Psoas muscle (tissue), 8 donors: ENCODE data around the gene PDZK1IP1. TPM values are rescaled to one million over a fixed set of nuclear protein-coding genes. Genes with fewer than 3 reads are reported as not detected.
"Not testable (repeated sequence)": the region's sequence is repeated elsewhere in the genome, so short reads cannot be mapped to it uniquely, and the experiment has no call there.

Experiments used
- ATAC-seq, 4 donors: fragments of 200-7000 bp; cut with Tn5 transposase; one replicate each; pipeline ENCODE4 v1.9.1; 2020; ENCODE audit warnings: moderate library complexity in 3 of 4, mild to moderate bottlenecking in 2 of 4
- DNase-seq, 2 donors: peaks; one replicate each; pipeline ENCODE4 v3.0.0-alpha.2; 2020
- H3K27ac ChIP-seq: fragments of 200-600 bp; one replicate; pipeline ENCODE4 v1.8.0; 2022
- H3K27me3 ChIP-seq, 3 donors: fragments of 200-600 bp in 1 of 3; one replicate each; pipeline versions ENCODE4 v1.6.1 to v1.8.0; 2013 to 2022; ENCODE audit warnings: low read length in 2 of 3, mild to moderate bottlenecking in 2 of 3, moderate library complexity in 1 of 3; ENCODE audit not compliant: insufficient read depth in 3 of 3
- H3K36me3 ChIP-seq, 2 donors: fragments of 200-600 bp in 1 of 2; one replicate each; pipeline versions ENCODE4 v1.6.1 to v1.8.0; 2013 to 2022; ENCODE audit warnings: low read depth in 1 of 2, mild to moderate bottlenecking in 1 of 2, moderate library complexity in 1 of 2; ENCODE audit not compliant: insufficient read depth in 1 of 2
- H3K4me1 ChIP-seq: fragments of 200-600 bp; one replicate; pipeline ENCODE4 v1.8.0; 2022
- H3K4me3 ChIP-seq: fragments of 200-600 bp; one replicate; pipeline ENCODE4 v1.8.0; 2022; ENCODE audit warnings: mild to moderate bottlenecking
- H3K9me3 ChIP-seq: fragments of 200-600 bp; one replicate; pipeline ENCODE4 v1.8.0; 2022
- WGBS, 3 donors: extraction: QIAGEN DNeasy Blood & Tissue Kit; methylation state at CpG; one replicate each; pipeline versions ENCODE4 v1.1.6 to v1.1.7; 2013; 5-methylcytosine and 5-hydroxymethylcytosine counted together
- intact Hi-C, 2 donors: fragments of 100-400 bp; cut with DNase I; formaldehyde crosslinking; loops; one replicate each; pipeline versions ENCODE4 v1.11.0 to v1.14.2; 2022
- polyA plus RNA-seq, 3 donors: library from polyadenylated mRNA; stranded (reverse); fragments of 200-250 nt; gene quantifications; one replicate each; pipeline ENCODE4 v1.2.3, GENCODE V29; 2013
- total RNA-seq, 4 donors: library from RNA; stranded (reverse); fragmentation: NEBNext Ultra II Directional in 2 of 4; extraction: Animal tissue kit (Norgen Biotek cat#: 25700) in 2 of 4; gene quantifications; one replicate each; pipeline versions ENCODE4 v1.2.1 to v1.2.4, GENCODE V29; 2021 to 2023
- TF ChIP-seq, protein P1 (sequence below): fragments of 200-600 bp; IDR thresholded peaks from one replicate; pipeline ENCODE4 v1.8.0; 2022; ENCODE audit warnings: antibody characterized with exemption
- donor health status: healthy with polysubstance abuse.
- donor health status: DM: no; HTN: no; CAD: no; lungs with moderate emphysema.
- donor health status: Bipolar disorder and iron deficiency.
- donor health status: healthy.
- donor health status: DM: yes; HTN: yes; CAD: no.
- donor health status: DM: no; HTN: no; CAD: no.
- donor health status: DM: no; HTN: no; CAD: no.
- donor health status: DM: yes; HTN: yes; CAD: no.

Gene PDZK1IP1
- total and polyA plus RNA-seq, 7 donors = 0.11 to 1.4 (median 0.39) TPM; not detected in 1

DNA sequence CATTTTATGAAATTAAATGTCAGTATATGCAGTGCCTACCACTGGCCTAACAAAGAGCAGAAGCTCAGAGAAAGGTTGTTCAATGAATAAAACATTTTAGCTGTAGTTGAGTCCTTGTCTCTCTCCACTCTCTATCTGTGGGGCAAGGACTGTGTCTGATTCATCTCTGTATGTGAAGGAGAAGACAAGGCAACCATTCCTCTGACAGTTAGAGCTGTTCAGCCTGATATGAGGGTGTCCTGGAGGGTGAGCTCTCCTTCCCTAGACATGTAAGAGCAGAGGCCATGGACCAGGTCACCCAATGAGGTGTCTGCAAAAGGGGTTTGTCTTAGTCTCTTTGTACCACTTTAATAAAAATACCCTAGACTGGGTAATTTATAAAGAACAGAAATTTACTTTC is 4.5 kb upstream of the PDZK1IP1 start:
- no peaks in the 10 kb centered on the region for H3K36me3 ChIP-seq
- H3K27ac ChIP-seq = no peak overlapping the region
- TF ChIP-seq, protein P1, sequence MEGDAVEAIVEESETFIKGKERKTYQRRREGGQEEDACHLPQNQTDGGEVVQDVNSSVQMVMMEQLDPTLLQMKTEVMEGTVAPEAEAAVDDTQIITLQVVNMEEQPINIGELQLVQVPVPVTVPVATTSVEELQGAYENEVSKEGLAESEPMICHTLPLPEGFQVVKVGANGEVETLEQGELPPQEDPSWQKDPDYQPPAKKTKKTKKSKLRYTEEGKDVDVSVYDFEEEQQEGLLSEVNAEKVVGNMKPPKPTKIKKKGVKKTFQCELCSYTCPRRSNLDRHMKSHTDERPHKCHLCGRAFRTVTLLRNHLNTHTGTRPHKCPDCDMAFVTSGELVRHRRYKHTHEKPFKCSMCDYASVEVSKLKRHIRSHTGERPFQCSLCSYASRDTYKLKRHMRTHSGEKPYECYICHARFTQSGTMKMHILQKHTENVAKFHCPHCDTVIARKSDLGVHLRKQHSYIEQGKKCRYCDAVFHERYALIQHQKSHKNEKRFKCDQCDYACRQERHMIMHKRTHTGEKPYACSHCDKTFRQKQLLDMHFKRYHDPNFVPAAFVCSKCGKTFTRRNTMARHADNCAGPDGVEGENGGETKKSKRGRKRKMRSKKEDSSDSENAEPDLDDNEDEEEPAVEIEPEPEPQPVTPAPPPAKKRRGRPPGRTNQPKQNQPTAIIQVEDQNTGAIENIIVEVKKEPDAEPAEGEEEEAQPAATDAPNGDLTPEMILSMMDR = no peak
- ATAC-seq (no peak), DNase-seq (no peak)
- H3K27me3 ChIP-seq = peaks cover 0 to 10% (median 0%) of the 10 kb centered on the region in 3 donors
- intact Hi-C loops = loop anchor here (5.0 kb wide), 4 partner anchors 68 to 233 kb away; partner anchors contain the start of gene CMPK1 (in 1 of the 2)
- H3K9me3 ChIP-seq = no peaks in the 10 kb centered on the region
- H3K4me1 ChIP-seq = peaks cover 15% of the 10 kb centered on the region
- H3K4me3 ChIP-seq = no peak overlapping the region

DNA sequence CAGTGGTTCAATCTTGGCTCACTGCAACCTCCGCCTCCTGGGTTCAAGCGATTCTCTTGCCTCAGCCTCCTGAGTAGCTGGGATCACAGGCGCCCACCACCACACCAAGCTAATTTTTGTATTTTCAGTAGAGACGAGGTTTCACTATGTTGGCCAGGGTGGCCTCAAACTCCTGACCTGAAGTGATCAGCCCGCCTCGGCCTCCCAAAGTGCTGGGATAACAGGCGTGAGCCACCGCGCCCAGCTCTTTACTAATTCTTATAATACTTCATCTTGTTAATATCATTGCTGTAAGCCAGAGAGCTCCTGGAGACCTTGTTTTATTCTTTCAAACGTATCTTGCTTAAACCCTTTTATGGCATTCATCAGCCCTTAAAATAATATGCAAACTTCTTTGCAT is 3.7 kb upstream of the PDZK1IP1 start:
- not testable (repeated sequence) for H3K9me3 ChIP-seq, DNase-seq, ATAC-seq, H3K27me3 ChIP-seq, H3K27ac ChIP-seq, H3K36me3 ChIP-seq, H3K4me3 ChIP-seq
- 87 to 89% (median 88%) methylated on average over 10 of the region's 10 CpGs for WGBS, 3 donors
- intact Hi-C loops = loop anchor here (5.0 kb wide), 4 partner anchors 69 to 234 kb away; partner anchors contain the start of gene CMPK1 (in 1 of the 2)
- H3K4me1 ChIP-seq = peaks cover 15% of the 10 kb centered on the region

DNA sequence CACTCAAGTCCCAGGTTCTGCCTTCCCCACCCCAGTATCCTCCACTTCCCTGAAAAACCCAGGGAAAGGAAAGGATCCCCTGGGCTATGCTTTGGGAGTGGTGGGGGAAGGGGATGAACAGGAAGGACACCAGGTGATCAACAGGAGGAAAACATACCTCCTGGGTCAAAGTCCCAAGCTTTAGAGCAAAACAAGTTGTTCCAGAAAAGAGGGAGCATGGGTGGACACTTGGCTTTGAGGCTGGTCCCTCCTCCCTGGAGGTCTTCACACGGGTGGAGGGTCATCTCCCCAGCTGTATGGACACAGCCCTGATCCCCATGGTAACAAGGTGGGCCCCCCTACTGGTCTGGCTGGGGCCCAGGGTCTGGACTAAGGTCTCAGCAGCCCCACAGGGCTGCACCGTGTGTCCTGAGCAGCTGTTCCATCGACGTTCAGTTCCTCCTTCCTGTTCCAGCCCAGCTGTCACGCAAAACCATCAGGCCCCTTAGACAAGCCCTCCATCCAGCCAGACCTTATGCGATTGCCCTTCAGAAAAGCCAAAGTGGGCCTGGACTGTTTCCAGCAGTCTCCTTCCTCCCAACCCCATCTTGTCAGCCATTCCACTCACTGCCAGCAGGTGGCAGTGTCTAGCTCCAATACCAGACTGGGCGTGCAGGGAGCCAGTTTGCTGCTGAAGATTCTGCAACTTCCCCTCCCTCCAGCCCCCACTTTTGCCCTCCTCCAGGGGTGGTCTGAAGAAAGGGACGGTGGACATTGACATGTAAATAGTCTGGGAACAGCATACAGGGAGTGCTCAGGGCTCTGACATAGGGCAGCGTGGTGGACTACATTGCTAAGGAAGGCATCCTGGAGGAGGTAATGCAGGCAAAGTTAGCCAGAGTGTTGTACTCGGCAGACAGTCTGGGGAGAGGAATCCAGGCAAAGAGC is 2.9 kb upstream of the PDZK1IP1 start:
- peak; percentile 77 to 88 for DNase-seq
- TF ChIP-seq, protein P1 = peak; percentile 94
- WGBS, 3 donors = 6 to 9% (median 8%) methylated on average over 10 of the region's 10 CpGs

DNA sequence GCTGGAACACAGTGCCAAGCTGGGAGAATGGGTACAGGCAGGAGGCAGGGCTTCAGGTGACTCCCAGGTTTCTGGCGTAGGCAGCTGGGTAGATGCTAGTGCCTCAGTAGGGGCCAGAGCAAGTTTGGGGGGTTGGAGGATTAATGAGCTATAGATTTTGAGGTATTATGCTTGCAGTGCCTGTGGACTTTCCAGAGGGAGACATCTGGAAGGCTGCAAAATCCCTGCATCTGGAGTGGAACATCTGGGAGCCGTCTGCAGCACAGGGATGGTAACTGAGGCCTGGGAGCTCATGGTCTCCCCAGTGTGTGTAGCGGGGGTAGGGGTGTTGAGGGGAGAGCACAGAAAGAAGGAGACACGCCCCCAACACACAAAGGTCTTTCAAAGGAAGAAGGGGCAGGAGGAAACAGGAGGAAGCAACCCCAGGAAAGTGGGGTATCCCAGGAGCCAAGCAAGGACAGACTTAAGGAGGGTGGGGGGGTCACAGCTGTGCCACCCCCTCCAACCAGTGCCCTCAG is 2.2 kb upstream of the PDZK1IP1 start:
- Histone ChIP-seq H3K4me3 (no peak overlapping the region), H3K9me3 (no peaks in the 10 kb centered on the region), H3K36me3 (no peaks in the 10 kb centered on the region), H3K27ac (no peak overlapping the region), H3K4me1 (peaks cover 15% of the 10 kb centered on the region), H3K27me3 (peaks cover 0 to 3% (median 0%) of the 10 kb centered on the region in 3 donors)
- intact Hi-C loops = loop anchor here (5.0 kb wide), 4 partner anchors 70 to 235 kb away; partner anchors contain the start of gene CMPK1 (in 1 of the 2)
- TF ChIP-seq, protein P1 = no peak
- peak in 1 of 2 donors; percentile 14 for DNase-seq
- WGBS, 3 donors = 73 to 78% (median 77%) methylated on average over 3 to 4 of the region's 4 CpGs
- ATAC-seq = no peak

More for the DNA sequence above, 2.9 kb upstream of the PDZK1IP1 start:
- Histone ChIP-seq H3K9me3 (no peaks in the 10 kb centered on the region), H3K27me3 (peaks cover 0 to 3% (median 0%) of the 10 kb centered on the region in 3 donors), H3K4me1 (peaks cover 15% of the 10 kb centered on the region), H3K36me3 (no peaks in the 10 kb centered on the region), H3K4me3 (no peak overlapping the region), H3K27ac (no peak overlapping the region)
- ATAC-seq = peak; percentile 36 to 49 (median 40)
- intact Hi-C loops = loop anchor here (5.0 kb wide), 4 partner anchors 70 to 235 kb away; partner anchors contain the start of gene CMPK1 (in 1 of the 2)

DNA sequence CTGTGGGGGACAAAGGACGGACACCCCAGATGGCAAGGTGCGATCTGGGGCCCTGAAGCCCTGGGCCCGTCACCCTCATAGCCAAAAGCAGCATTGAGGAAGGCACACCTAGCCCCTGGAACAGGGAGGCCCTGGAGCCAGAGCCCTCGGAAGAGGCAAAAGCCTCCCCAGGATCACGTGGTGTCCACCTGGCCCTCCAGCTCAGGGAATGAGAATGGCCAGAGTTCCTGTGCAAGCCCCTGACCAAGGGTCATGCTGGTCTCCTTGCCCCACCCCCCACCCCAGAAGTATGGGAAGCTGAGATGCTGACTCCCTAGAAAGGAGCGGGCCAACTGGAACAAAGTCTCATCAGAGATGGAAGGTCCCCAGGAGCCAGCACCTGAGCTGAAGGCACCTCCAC is 1.0 kb upstream of the PDZK1IP1 start:
- Histone ChIP-seq H3K27ac (peak overlapping the region; percentile 72), H3K9me3 (no peaks in the 10 kb centered on the region)
- TF ChIP-seq, protein P1 = no peak

More for the DNA sequence above, 1.0 kb upstream of the PDZK1IP1 start:
- DNase-seq = peak in 1 of 2 donors; percentile 36
- Histone ChIP-seq H3K4me3 (no peak overlapping the region), H3K27me3 (peaks cover 0 to 3% (median 0%) of the 10 kb centered on the region in 3 donors), H3K36me3 (no peaks in the 10 kb centered on the region), H3K4me1 (peaks cover 15% of the 10 kb centered on the region)
- WGBS, 3 donors = 90 to 92% (median 92%) methylated on average over 6 of the region's 6 CpGs
- intact Hi-C loops = loop anchor here (5.0 kb wide), 4 partner anchors 71 to 236 kb away; partner anchors contain the start of gene CMPK1 (in 1 of the 2)
- no peak for ATAC-seq
